HCT116 (cell line): ENCODE results near the gene AOC1. TPM values are rescaled to one million over a fixed set of nuclear protein-coding genes. Genes with fewer than 3 reads are reported as not detected.

Experiments
- ATAC-seq: fragments of 200-7000 bp; cut with Tn5 transposase; 2 replicates; pipeline ENCODE4 v1.9.1; 2020; ENCODE audit warnings: mild to moderate bottlenecking, moderate library complexity
- BruUV-seq: library from RNA; stranded (reverse); fragments of 400-500 nt; replicated peaks from 2 replicates; lab custom pipeline; 2021; lab: Mats Ljungman, UMichigan
- CTCF ChIA-PET: fragments of 300-600 bp; sonication (Branson Sonifier 250); formaldehyde crosslinking; loops from one replicate; lab custom pipeline; 2021; ENCODE audit warnings: antibody characterized with exemption; lab: Charles Lee
- POLR2A ChIA-PET: fragments of 300-600, 350-600 bp; sonication (Branson Sonifier 250); formaldehyde crosslinking; loops from one replicate; lab custom pipeline; 2021; ENCODE audit warnings: antibody characterized with exemption; lab: Charles Lee
- RAD21 ChIA-PET, 2 experiments: fragments of 300-600 bp; sonication (Branson Sonifier 250); formaldehyde crosslinking; loops; one replicate each; lab custom pipeline; 2023; ENCODE audit warnings: low total read pairs in 2 of 2; ENCODE audit not compliant: uncharacterized antibody in 2 of 2, unreplicated experiment in 2 of 2, low non-redundant PET in 1 of 2; lab: Charles Lee
- DNase-seq: peaks from one replicate; pipeline ENCODE4 v3.0.0-alpha.2; 2010; ENCODE audit warnings: low read depth, low spot score
- H2AFZ ChIP-seq: fragments of 200-600 bp; shearing (Covaris generic), sonication (generic); 2 replicates; pipeline ENCODE4 v1.6.1; 2017; ENCODE audit warnings: low read depth, mixed run types, mixed read lengths, antibody characterized with exemption, low read length; ENCODE audit not compliant: poor library complexity, severe bottlenecking
- H3K27ac ChIP-seq: 2 replicates; pipeline ENCODE4 v1.5.1; 2012; ENCODE audit warnings: low read depth, low read length
- H3K27me3 ChIP-seq: fragments of 200-600 bp; sonication (generic); 2 replicates; pipeline ENCODE4 v1.6.1; 2016; ENCODE audit warnings: mixed run types, low read length, mixed read lengths; ENCODE audit not compliant: insufficient read depth
- H3K36me3 ChIP-seq, 2 experiments: fragments of 200-500 bp in 1 of 2; fragments of 200-600 bp in 1 of 2; sonication (Bioruptor generic) in 1 of 2; sonication (generic) in 1 of 2; 2 replicates each; pipeline versions ENCODE4 v1.5.1 to v1.6.1; 2014 to 2016; ENCODE audit warnings: low read length in 2 of 2, inconsistent platforms in 1 of 2, mixed read lengths in 1 of 2, mixed run types in 1 of 2; ENCODE audit not compliant: insufficient read depth in 2 of 2, control insufficient read depth in 1 of 2
- H3K4me1 ChIP-seq, 2 experiments: fragments of 200-600 bp in 1 of 2; sonication (generic) in 1 of 2; 2 replicates each; pipeline versions ENCODE4 v1.5.1 to v1.6.1; 2012 to 2017; ENCODE audit warnings: low read length in 2 of 2, inconsistent platforms in 1 of 2, mild to moderate bottlenecking in 1 of 2, mixed read lengths in 1 of 2, mixed run types in 1 of 2, moderate library complexity in 1 of 2; ENCODE audit not compliant: insufficient read depth in 2 of 2, control insufficient read depth in 1 of 2
- H3K4me2 ChIP-seq: fragments of 200-600 bp; sonication (generic); 2 replicates; pipeline ENCODE4 v1.6.1; 2017; ENCODE audit warnings: mixed run types, low read length, mixed read lengths
- H3K4me3 ChIP-seq, 2 experiments: fragments of 200-600 bp in 1 of 2; sonication (generic) in 1 of 2; replicated peaks in 1 of 2; 2 replicates each; pipeline ENCODE4 v1.5.1; 2011 to 2016; ENCODE audit warnings: low read length in 2 of 2, control low read depth in 1 of 2, low read depth in 1 of 2, mild to moderate bottlenecking in 1 of 2, mixed read lengths in 1 of 2, mixed run types in 1 of 2
- H3K79me2 ChIP-seq: fragments of 200-600 bp; sonication (generic); 2 replicates; pipeline ENCODE4 v1.6.1; 2017; ENCODE audit warnings: mild to moderate bottlenecking, mixed run types, low read length, moderate library complexity, mixed read lengths; ENCODE audit not compliant: insufficient read depth
- H3K9ac ChIP-seq: fragments of 200-600 bp; sonication (generic); 2 replicates; pipeline ENCODE4 v1.6.1; 2016; ENCODE audit warnings: low read length, mixed read lengths
- H3K9me2 ChIP-seq: fragments of 200-600 bp; sonication (generic), shearing (Covaris generic); 2 replicates; pipeline ENCODE4 v1.6.1; 2017; ENCODE audit warnings: mixed run types, mild to moderate bottlenecking, moderate library complexity; ENCODE audit not compliant: insufficient read depth
- H3K9me3 ChIP-seq, 2 experiments: fragments of 200-500 bp in 1 of 2; fragments of 200-600 bp in 1 of 2; sonication (Bioruptor generic) in 1 of 2; sonication (generic) in 1 of 2; 2 replicates each; pipeline ENCODE4 v1.6.1; 2014 to 2017; ENCODE audit warnings: low read length in 2 of 2, mixed read lengths in 2 of 2, inconsistent platforms in 1 of 2, low read depth in 1 of 2, mild to moderate bottlenecking in 1 of 2, mixed run types in 1 of 2, moderate library complexity in 1 of 2; ENCODE audit not compliant: control insufficient read depth in 1 of 2, insufficient read depth in 1 of 2
- H4K20me1 ChIP-seq: fragments of 200-600 bp; sonication (generic), shearing (Covaris generic); 2 replicates; pipeline ENCODE4 v1.6.1; 2017; ENCODE audit warnings: mixed run types, mild to moderate bottlenecking, moderate library complexity; ENCODE audit not compliant: insufficient read depth
- CBX3 ChIP-seq: IDR thresholded peaks from 2 replicates; pipeline ENCODE4 v1.6.1; 2012; ENCODE audit warnings: low read depth
- CEBPB ChIP-seq: IDR thresholded peaks from 2 replicates; pipeline ENCODE4 v1.6.1; 2012; ENCODE audit warnings: low read depth
- EGR1 ChIP-seq: IDR thresholded peaks from 2 replicates; pipeline ENCODE4 v1.6.1; 2012; ENCODE audit warnings: low read depth
- POLR2A ChIP-seq: IDR thresholded peaks from 2 replicates; pipeline ENCODE4 v1.7.0; 2011; ENCODE audit warnings: borderline replicate concordance; ENCODE audit not compliant: insufficient read depth, insufficient read length; ENCODE audit errors: extremely low read depth
- SIN3A ChIP-seq: IDR thresholded peaks from 2 replicates; pipeline ENCODE4 v1.6.1; 2012; ENCODE audit warnings: low read depth
- TCF7L2 ChIP-seq: IDR thresholded peaks from 2 replicates; pipeline ENCODE4 v1.7.0; 2011; ENCODE audit warnings: borderline replicate concordance, inconsistent platforms; ENCODE audit not compliant: insufficient read depth, insufficient read length; ENCODE audit errors: extremely low read depth
- YY1 ChIP-seq: IDR thresholded peaks from 2 replicates; pipeline ENCODE4 v1.6.1; 2011; ENCODE audit warnings: low read length, low read depth, moderate library complexity, mild to moderate bottlenecking; ENCODE audit not compliant: insufficient replicate concordance; ENCODE audit errors: extremely low read depth
- intact Hi-C: fragments of 100-400 bp; cut with micrococcal nuclease; formaldehyde crosslinking; loops from 2 replicates; pipeline ENCODE4 v1.10.0; 2022
- total RNA-seq: library from RNA; stranded (reverse); gene quantifications from one replicate; pipeline ENCODE4 v1.2.1, GENCODE V29; 2021; ENCODE audit not compliant: unreplicated experiment
- TF ChIP-seq, protein P1 (sequence below): IDR thresholded peaks from 2 replicates; pipeline ENCODE4 v1.6.1; 2012

AOC1 gene
- total RNA-seq, 1 experiment from 2014 or later = 0.37 TPM

- Histone ChIP-seq H3K27me3 (peaks cover 34% of the 10 kb centered on the region), H3K4me2 (no peak overlapping the region), H4K20me1 (no peaks in the 10 kb centered on the region), H3K4me3 (no peak overlapping the region), H3K9me2 (no peaks in the 10 kb centered on the region), H2AFZ (no peak overlapping the region), H3K27ac (no peak overlapping the region), H3K9ac (no peak overlapping the region), H3K79me2 (no peaks in the 10 kb centered on the region), H3K4me1 (no peaks in the 10 kb centered on the region), H3K36me3 (no peaks in the 10 kb centered on the region), H3K9me3 (no peaks in the 10 kb centered on the region)
- no TSS peak for BruUV-seq
- ATAC-seq (no peak), DNase-seq (no peak)
- TF ChIP-seq SIN3A = no peak
- no peak for TF ChIP-seq EGR1
- no peak for TF ChIP-seq TCF7L2
- TF ChIP-seq CEBPB = no peak
- no peak for TF ChIP-seq YY1
- TF ChIP-seq, protein P1, sequence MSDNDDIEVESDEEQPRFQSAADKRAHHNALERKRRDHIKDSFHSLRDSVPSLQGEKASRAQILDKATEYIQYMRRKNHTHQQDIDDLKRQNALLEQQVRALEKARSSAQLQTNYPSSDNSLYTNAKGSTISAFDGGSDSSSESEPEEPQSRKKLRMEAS = no peak
- POLR2A ChIA-PET = no interaction called here
- intact Hi-C loops = no loop called here
- RAD21 ChIA-PET = no interaction called here
- CTCF ChIA-PET = no interaction called here
Measured at GRCh38 chr7:150847536-150847935, 4.8 kb upstream of the AOC1 start.

- intact Hi-C loops = no loop called here
- peaks cover 39% of the 10 kb centered on the region for H3K27me3 ChIP-seq
- RAD21 ChIA-PET = no interaction called here
Measured at GRCh38 chr7:150848111-150848510, 4.2 kb upstream of the AOC1 start.

More at GRCh38 chr7:150848111-150848510, 4.2 kb upstream of the AOC1 start:
- no peaks in the 10 kb centered on the region for H3K4me1 ChIP-seq
- no peak overlapping the region for H3K4me3 ChIP-seq
- no peaks in the 10 kb centered on the region for H3K9me3 ChIP-seq
- DNase-seq (no peak), ATAC-seq (no peak)
- ChIA-PET CTCF (no interaction called here), POLR2A (no interaction called here)
- no peak overlapping the region for H3K4me2 ChIP-seq
- H3K9me2 ChIP-seq = no peaks in the 10 kb centered on the region
- H3K36me3 ChIP-seq = no peaks in the 10 kb centered on the region
- no TSS peak for BruUV-seq
- H3K9ac ChIP-seq = no peak overlapping the region
- no peaks in the 10 kb centered on the region for H3K79me2 ChIP-seq
- H2AFZ ChIP-seq = no peak overlapping the region
- no peak for TF ChIP-seq POLR2A
- no peak for TF ChIP-seq YY1
- no peak for TF ChIP-seq CBX3
- no peaks in the 10 kb centered on the region for H4K20me1 ChIP-seq
- H3K27ac ChIP-seq = no peak overlapping the region
